Uterus (tissue), 4 donors: ENCODE data around the gene STAM2. TPM values are rescaled to one million over a fixed set of nuclear protein-coding genes. Genes with fewer than 3 reads are reported as not detected.

Experiments
- DNase-seq, 2 donors: peaks; one replicate each; pipeline ENCODE4 v3.0.0-alpha.2; 2019 to 2020
- H3K27ac ChIP-seq, 2 donors: fragments of 200-600 bp; sonication (generic); 1 replicate in 1 of 2; 2 replicates in 1 of 2; pipeline ENCODE4 v1.5.1; 2016 to 2018
- H3K27me3 ChIP-seq, 2 donors: fragments of 200-600 bp; sonication (generic); one replicate each; pipeline ENCODE4 v1.5.1; 2018 to 2019; ENCODE audit warnings: control low read depth in 1 of 2
- H3K36me3 ChIP-seq, 2 donors: fragments of 200-600 bp; sonication (generic); one replicate each; pipeline ENCODE4 v1.5.1; 2019; ENCODE audit warnings: control low read depth in 1 of 2
- H3K4me1 ChIP-seq, 2 donors: fragments of 200-600 bp; sonication (generic); one replicate each; pipeline ENCODE4 v1.5.1; 2018 to 2019; ENCODE audit warnings: control low read depth in 1 of 2
- H3K4me3 ChIP-seq, 2 donors: fragments of 200-600 bp; sonication (generic); 1 replicate in 1 of 2; 2 replicates in 1 of 2; pipeline ENCODE4 v1.5.1; 2018 to 2019; ENCODE audit warnings: mild to moderate bottlenecking in 1 of 2
- H3K9me3 ChIP-seq, 2 donors: fragments of 200-600 bp; sonication (generic); one replicate each; pipeline ENCODE4 v1.5.1; 2019; ENCODE audit warnings: control low read depth in 1 of 2
- CTCF ChIP-seq, 4 experiments: fragments of 200-600 bp in 2 of 4; fragments of 450-650 bp in 2 of 4; sonication (generic) in 2 of 4; IDR thresholded peaks; one replicate each; pipeline ENCODE4 v1.5.1; 2016 to 2019; ENCODE audit warnings: antibody characterized with exemption in 4 of 4, mild to moderate bottlenecking in 2 of 4, moderate library complexity in 1 of 4
- POLR2A ChIP-seq, 2 donors: fragments of 450-650 bp; IDR thresholded peaks; one replicate each; pipeline ENCODE4 v1.6.1; 2016; ENCODE audit warnings: antibody characterized with exemption in 2 of 2, mild to moderate bottlenecking in 1 of 2, moderate library complexity in 1 of 2
- intact Hi-C: fragments of 100-400 bp; cut with DNase I; formaldehyde crosslinking; loops from one replicate; pipeline ENCODE4 v1.15.1; 2023; ENCODE audit warnings: low total_unique reads
- small RNA-seq: library from RNA; depleted of rRNA; stranded (forward); fragments of <200 nt; gene quantifications from one replicate; pipeline ENCODE3, GENCODE V24; 2016
- total RNA-seq, 4 donors: library from RNA; depleted of rRNA in 3 of 4; stranded (reverse); fragments of >200 nt in 3 of 4; gene quantifications; one replicate each; pipeline versions ENCODE4 v1.1.0 to v1.2.4, GENCODE V29; 2014 to 2023
- donor health status: DM: yes; HTN: yes; CAD: no.

STAM2 gene
- total RNA-seq, 4 donors from 2014 or later: 30.0 to 83.0 (median 55.4) TPM

- TF ChIP-seq CTCF (IDR thresholded peaks at IDR 0.05): no peak
- Histone ChIP-seq H3K27ac (no peak overlapping the region), H3K9me3 (no peaks in the 10 kb centered on the region), H3K4me3 (no peak overlapping the region), H3K4me1 (no peaks in the 10 kb centered on the region), H3K36me3 (no peaks in the 10 kb centered on the region), H3K27me3 (no peaks in the 10 kb centered on the region)
- intact Hi-C loops: no loop called here
- no peak for DNase-seq
These were observed 104.0 kb downstream of the STAM2 start for GRCh38 chr2:152071518-152071917.

GRCh38 chr2:152071092-152071491 is 104.5 kb downstream of the STAM2 start:
- H3K27ac ChIP-seq: no peak overlapping the region
- H3K27me3 ChIP-seq: no peaks in the 10 kb centered on the region
- no peaks in the 10 kb centered on the region for H3K4me1 ChIP-seq
- intact Hi-C loops: no loop called here
- H3K36me3 ChIP-seq: no peaks in the 10 kb centered on the region
- H3K4me3 ChIP-seq: no peak overlapping the region
- DNase-seq: no peak
- H3K9me3 ChIP-seq: no peaks in the 10 kb centered on the region
- no peak for TF ChIP-seq CTCF (IDR thresholded peaks at IDR 0.05)
- TF ChIP-seq POLR2A (IDR thresholded peaks at IDR 0.05): no peak

GRCh38 chr2:152068226-152068625 is 107.3 kb downstream of the STAM2 start:
- no peak for DNase-seq
- no peak overlapping the region for H3K4me3 ChIP-seq
- intact Hi-C loops: no loop called here

GRCh38 chr2:152067823-152068222 is 107.7 kb downstream of the STAM2 start:
- no peaks in the 10 kb centered on the region for H3K4me1 ChIP-seq
- H3K27me3 ChIP-seq: no peaks in the 10 kb centered on the region
- DNase-seq: no peak
- intact Hi-C loops: no loop called here
- H3K27ac ChIP-seq: no peak overlapping the region
- no peaks in the 10 kb centered on the region for H3K36me3 ChIP-seq
- H3K4me3 ChIP-seq: no peak overlapping the region
- H3K9me3 ChIP-seq: no peaks in the 10 kb centered on the region
- no peak for TF ChIP-seq CTCF (IDR thresholded peaks at IDR 0.05)
- no peak for TF ChIP-seq POLR2A (IDR thresholded peaks at IDR 0.05)

More at GRCh38 chr2:152068226-152068625, 107.3 kb downstream of the STAM2 start:
- no peaks in the 10 kb centered on the region for H3K36me3 ChIP-seq
- no peaks in the 10 kb centered on the region for H3K9me3 ChIP-seq
- no peak overlapping the region for H3K27ac ChIP-seq
- no peaks in the 10 kb centered on the region for H3K27me3 ChIP-seq
- no peak for TF ChIP-seq POLR2A (IDR thresholded peaks at IDR 0.05)
- no peak for TF ChIP-seq CTCF (IDR thresholded peaks at IDR 0.05)
- H3K4me1 ChIP-seq: no peaks in the 10 kb centered on the region

Small RNA genes within 50 kb of the gene (small RNA-seq; reads per million reads assigned to genes)
- not detected for gene RPL30P2

Other genes with a start within 250 kb of the STAM2 start
- gene CACNB4, start 76.7 kb downstream of the STAM2 start, total RNA-seq: 10 to 100 TPM in 1 of 4 donors, 1 to 10 TPM in 2, under 1 TPM in 1; 0.26 to 14.0 (median 1.6) TPM
- gene FMNL2, start 159.4 kb upstream of the STAM2 start, total RNA-seq: 10 to 100 TPM in 3 of 4 donors, 1 to 10 TPM in 1; 10.0 to 66.9 (median 33.4) TPM